NCI-H2227 treated with DMSO at 0.1 percent for 48 hours (cell line): ENCODE results near the gene HORMAD2.
"Not testable (repeated sequence)": the region's sequence is repeated elsewhere in the genome, so short reads cannot be mapped to it uniquely, and the experiment has no call there.

Experiments used
- DNase-seq: peaks from one replicate; lab custom pipeline; 2025; lab: John Stamatoyannopoulos, UW

HORMAD2 gene

GRCh38 chr22:30192427-30192826 is 112.2 kb downstream of the HORMAD2 start:
- no peak for DNase-seq

GRCh38 chr22:30193031-30193775 is 112.9 kb downstream of the HORMAD2 start:
- DNase-seq, result no peak

- DNase-seq, result no peak
Observed at GRCh38 chr22:30195245-30196140, 115.2 kb downstream of the HORMAD2 start.

- peak; percentile 51 for DNase-seq
Observed at GRCh38 chr22:30196141-30196879, 116.0 kb downstream of the HORMAD2 start.

GRCh38 chr22:30196880-30197336 is 116.6 kb downstream of the HORMAD2 start:
- no peak for DNase-seq

GRCh38 chr22:30197389-30197788 is 117.1 kb downstream of the HORMAD2 start:
- no peak for DNase-seq

GRCh38 chr22:30198152-30198825 is 118.0 kb downstream of the HORMAD2 start:
- DNase-seq, result no peak

GRCh38 chr22:30198921-30199320 is 118.7 kb downstream of the HORMAD2 start:
- no peak for DNase-seq

- DNase-seq, result not testable (repeated sequence)
Observed at GRCh38 chr22:30200905-30201304, 120.6 kb downstream of the HORMAD2 start.

- no peak for DNase-seq
Observed at GRCh38 chr22:30201945-30202344, 121.7 kb downstream of the HORMAD2 start.

GRCh38 chr22:30202531-30203006 is 122.3 kb downstream of the HORMAD2 start:
- no peak for DNase-seq

GRCh38 chr22:30204015-30204741 is 123.9 kb downstream of the HORMAD2 start:
- no peak for DNase-seq

GRCh38 chr22:30204742-30205111 is 124.5 kb downstream of the HORMAD2 start:
- DNase-seq, result no peak

- no peak for DNase-seq
Observed at GRCh38 chr22:30205281-30206115, 125.2 kb downstream of the HORMAD2 start.

GRCh38 chr22:30206944-30207343 is 126.7 kb downstream of the HORMAD2 start:
- DNase-seq, result no peak

GRCh38 chr22:30208631-30209603 is 128.7 kb downstream of the HORMAD2 start:
- DNase-seq, result no peak

GRCh38 chr22:30209642-30210041 is 129.4 kb downstream of the HORMAD2 start:
- DNase-seq, result no peak

GRCh38 chr22:30210235-30210909 is 130.1 kb downstream of the HORMAD2 start:
- no peak for DNase-seq
